Fibroblast of skin of left biceps (primary cell): Measurements from ENCODE around the gene MKKS.

Experiments used
- DNase-seq, 2 experiments: peaks; one replicate each; pipeline ENCODE4 v3.0.0-alpha.2; 2013; ENCODE audit warnings: low read depth in 2 of 2

MKKS gene

DNA sequence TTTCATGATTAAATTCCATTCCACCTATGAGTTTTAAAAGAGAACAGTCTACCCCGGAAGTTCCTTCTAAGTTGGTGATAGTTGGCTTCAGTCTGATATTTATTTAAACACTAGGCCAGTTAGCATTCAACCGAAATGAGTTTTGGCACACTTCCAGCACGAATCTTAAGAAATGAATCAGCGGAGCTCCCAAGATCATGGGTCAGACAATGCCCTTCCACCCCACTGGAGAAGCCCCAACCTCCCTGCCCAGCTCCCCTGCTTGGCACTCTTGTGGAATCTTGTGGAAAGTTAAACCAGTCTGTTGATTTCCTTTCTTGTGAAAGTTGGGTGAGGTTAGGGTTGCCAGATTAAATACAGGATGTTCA, 64.3 kb downstream of the MKKS start:
- no peak for DNase-seq

GRCh38 chr20:10368702-10369041, 65.3 kb downstream of the MKKS start:
- DNase-seq, result no peak

DNA sequence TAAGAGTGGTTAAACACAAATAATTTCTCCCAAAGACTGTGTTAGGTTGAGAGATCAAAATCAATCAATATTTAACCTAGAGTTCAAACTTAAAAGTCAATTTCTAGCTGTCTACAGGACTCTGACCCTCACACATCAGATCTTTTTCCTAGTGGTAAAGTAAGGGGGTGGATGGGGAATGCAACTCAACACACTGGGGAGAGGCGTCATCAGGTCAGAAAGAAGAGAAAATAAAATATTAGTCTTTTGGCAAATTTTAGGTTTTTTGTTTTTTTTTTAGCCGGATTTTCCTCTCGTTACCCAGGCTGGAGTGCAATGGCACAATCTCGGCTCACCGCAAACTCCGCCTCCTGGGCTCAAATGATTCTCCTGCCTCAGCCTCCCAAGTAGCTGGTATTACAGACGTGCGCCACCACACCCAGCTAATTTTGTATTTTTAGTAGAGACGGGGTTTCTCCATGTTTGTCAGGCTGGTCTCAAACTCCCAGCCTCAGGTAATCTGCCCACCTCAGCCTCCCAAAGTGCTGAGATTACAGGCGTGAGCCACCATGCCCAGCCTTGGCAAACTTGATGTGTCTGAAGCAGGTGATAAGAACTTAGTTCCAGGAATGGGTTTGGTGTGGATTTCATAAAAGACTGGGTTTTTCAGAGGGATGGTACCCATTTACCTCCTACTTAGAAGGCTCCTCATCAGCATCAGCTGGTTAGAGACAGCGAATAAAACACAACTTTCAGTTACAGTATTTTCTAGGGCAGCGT, 65.9 kb downstream of the MKKS start:
- no peak for DNase-seq

DNA sequence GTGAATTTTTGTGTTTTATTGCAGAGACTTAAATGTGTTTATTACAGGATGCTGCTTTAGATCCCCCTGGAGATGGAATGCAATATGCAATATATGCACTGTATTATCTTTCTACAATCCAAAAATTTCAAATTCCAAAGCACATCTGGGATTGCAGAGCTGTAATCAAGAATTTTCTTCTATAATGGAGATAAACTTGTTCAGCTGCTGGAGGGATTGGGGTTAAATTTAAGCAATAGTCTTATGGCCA, 66.4 kb downstream of the MKKS start:
- DNase-seq, result no peak

DNA sequence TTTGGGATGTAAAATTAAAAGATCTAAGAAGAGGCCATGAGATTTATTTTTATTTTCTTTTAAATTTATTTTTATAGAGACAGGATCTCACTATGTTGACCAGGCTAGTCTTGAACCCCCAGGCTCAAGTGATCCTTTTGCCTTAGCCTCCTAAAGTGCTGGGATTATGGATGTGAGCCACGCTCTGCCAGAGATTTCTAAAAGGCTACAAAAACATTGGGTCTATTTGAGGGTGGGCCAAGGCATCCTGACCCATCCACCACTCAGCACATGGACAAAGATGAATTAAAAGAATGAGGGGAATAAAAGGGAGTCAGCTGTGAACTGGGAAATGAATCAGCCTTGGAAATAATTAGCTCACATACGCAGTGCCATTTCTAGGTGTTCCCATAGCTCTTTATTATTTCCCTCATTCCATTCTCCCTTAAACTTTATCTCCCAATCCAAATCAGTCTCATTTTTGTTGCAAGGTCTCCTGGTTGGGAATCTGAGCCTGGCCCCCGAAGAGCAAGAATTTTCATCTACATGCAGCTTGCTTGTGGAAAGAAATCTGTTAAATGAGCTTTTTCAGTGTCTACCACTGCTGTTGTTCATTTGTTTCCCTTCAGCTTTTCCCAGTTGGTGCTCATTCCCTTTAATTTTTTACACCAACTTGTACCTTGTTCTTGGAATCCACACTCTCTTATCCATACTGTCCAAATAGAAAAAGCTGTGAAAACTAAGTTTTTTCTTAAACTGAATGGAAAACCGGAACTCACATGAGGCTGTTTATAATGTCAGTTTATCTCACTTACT, 66.9 kb downstream of the MKKS start:
- DNase-seq, result no peak

- no peak for DNase-seq
Observed at GRCh38 chr20:10362674-10363073, 71.3 kb downstream of the MKKS start.

GRCh38 chr20:10360878-10361277, 73.1 kb downstream of the MKKS start:
- DNase-seq, result no peak

DNA sequence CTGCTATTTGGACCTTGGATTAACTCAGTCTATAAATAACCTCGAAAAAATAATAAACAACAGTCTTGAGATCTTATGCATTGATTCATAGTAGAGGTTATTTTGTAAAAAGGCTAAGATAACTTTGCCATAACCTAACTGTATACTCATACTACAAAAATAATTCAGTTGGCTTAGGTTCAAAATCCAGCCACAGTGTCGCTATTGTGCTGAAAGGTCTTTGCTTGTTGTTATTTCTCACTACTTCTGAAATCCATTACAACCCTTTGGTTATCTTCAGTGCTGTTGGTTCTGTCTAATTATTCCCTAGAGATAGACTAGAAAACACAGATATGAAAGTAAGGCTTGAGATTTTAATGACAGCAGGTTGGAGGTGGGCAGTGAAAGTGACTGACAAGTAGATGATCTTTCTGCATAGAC, 74.4 kb downstream of the MKKS start:
- no peak for DNase-seq

DNA sequence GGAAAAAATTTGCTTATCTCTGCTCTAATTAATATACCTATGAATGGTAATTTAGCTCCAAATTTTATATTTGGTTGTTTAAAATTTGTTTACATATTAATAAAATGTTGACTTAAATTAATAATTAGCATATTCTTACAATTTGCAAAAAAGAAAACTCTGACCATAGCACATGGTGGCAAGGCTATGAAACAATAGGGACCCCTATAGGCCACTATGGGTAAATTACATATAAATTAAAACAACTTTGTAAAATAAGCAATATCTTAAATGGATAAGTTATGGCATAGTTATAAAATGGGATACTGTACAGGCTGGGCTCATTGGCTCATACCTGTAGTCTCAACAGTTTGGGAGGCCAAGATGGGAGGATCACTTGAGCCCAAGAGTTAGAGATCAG, 76.0 kb downstream of the MKKS start:
- DNase-seq, result no peak

DNA sequence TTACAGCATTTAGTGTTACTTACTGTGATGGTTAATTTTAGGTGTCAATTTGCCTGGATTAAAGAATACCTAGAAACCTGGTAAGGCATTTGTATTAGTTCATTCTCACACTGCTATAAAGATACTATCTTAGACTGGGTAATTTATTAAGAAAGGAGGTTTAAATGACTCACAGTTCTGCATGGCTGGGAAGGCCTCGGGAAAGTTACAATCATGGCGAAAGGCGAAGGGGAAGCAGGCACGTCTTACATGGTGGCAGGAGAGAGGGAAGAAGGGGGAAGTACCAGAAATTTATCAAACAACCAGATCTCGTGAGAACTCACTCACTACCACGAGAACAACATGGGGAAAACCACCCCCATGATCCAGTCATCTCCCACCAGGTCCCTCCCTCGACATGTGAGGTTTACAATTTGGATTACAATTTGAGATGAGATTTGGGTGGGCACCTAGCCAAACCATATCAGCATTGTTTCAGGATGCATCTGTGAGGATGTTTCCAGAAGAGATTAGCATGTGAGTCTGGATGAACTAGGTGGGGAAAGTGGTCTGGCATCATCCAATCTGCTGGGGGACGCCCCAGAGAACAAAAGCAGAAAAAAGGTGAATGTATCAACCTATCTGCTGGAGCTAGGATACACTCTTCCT, 76.8 kb downstream of the MKKS start:
- DNase-seq, result no peak

- no peak for DNase-seq
Observed at GRCh38 chr20:10356628-10357027, 77.4 kb downstream of the MKKS start.

DNA sequence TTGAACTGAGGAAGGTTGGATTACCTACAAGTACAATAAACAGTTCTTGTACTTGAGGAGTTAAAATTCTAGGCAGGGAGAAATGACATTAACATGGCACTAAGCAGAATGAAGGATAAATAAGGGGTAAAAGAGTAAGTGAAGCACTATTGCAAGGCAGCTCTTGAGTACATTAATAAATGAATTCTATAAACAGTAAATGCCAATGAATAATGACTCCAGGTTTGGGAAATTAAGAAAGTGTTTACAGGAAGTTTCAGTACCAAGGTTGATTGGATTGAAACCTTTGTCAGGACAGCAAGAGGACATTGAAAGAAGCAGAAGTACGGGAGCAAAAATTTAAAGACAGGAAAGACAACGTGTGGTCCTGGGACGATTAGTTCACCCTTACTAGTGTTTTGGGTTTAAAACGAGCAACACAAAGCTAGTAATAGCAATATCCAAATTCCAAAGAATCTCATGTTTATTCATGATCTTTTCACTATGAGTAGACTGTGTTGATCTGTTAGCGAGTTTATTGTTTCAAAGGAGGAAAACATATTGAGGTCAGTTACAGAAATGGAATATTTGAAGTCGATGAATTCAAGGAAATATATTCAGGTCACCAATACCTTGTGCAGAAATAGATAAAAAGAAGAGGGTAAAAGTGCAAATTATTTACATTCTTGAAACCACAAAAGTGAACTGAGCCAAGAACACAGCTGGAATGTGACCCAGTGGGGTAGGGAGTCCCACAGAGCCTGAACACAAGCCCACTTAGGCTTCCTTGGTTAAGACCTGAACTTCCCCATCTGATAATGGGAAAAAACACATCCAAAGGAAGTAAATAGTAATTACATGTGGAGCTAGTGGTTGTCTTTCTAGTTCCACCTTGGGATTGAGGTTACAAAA, 80.8 kb downstream of the MKKS start:
- no peak for DNase-seq
